ENCODE data around the gene UAP1L1.

UAP1L1 gene

GRCh38 chr9:137077758-137078693 lies 709 bp downstream of the UAP1L1 start:
- peak; percentile 23 for DNase-seq

GRCh38 chr9:137078701-137079400 lies 1.5 kb downstream of the UAP1L1 start:
- DNase-seq = no peak

GRCh38 chr9:137079401-137079787 lies 2.1 kb downstream of the UAP1L1 start:
- DNase-seq = no peak

- no peak for DNase-seq
Observed at GRCh38 chr9:137080260-137081122, 3.2 kb downstream of the UAP1L1 start.

DNA sequence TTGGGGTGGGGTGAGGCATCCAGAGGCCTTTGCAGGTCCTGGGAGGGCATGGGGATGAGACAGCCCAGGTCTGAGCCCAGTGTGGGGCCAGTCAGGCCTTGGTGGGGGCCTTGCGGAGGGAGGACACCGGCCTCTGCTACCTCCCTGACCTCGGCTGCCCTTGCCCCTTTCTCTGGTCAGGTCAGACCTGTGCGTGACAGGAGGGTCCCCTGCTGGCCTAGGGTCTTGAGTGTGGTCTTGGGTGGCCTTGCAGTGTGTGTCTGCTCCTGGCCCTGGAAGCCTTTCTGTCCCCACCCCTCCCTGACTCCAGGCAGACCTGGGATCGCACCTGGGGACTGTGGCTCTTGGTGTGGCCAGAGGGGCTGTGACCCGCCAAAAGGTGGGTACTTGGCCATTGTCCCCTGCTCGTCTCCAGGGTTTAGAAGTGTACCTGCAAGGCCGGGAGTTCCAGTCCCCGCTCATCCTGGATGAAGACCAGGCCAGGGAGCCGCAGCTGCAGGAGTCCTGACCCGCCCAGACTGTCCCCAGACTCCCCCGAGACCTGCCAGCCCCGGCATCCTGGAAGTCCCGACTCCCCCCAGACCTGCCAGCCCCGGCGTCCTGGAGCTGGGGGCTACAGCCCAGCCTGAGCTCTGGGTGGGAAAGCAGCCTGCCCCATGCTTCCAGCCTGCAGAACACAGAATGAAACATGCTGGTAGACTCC lies 5.1 kb downstream of the UAP1L1 start:
- DNase-seq = no peak

- no peak for DNase-seq
Observed at GRCh38 chr9:137082925-137083290, 5.6 kb downstream of the UAP1L1 start.

DNA sequence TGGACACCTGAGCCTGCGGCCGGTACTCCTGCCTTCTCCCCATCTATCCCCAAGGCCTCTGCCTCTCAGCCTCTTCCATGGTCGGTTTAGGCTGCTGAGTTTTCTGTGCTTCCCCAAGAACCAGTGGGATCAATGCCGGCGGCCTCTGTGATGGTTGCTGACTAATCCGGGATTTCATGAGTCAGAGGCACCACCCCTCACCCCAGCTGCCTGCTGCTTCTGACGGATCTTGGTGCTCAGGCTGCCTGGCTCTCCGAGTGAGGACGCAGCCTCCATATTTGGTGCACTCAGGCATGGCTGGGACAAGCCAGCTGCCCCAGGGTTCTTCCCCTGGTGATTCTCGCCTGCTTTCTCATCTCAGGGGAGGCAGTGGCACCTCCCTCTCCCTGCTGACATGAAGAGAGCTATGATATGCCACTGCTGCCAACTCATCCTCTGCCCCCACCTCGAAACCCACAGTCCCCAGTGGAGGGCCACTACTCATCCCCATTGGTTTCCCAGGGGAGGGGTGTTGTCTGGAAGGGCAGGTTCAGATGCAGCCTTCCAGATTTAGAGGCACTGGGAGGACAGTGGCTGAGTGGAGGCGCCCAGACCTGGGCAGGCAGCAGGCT lies 6.2 kb downstream of the UAP1L1 start:
- no peak for DNase-seq

- DNase-seq = no peak
Observed at GRCh38 chr9:137084526-137084925, 7.2 kb downstream of the UAP1L1 start.

- DNase-seq = peak; percentile 18
Observed at GRCh38 chr9:137085920-137086530, 8.7 kb downstream of the UAP1L1 start.

- peak; percentile 99 for DNase-seq
Observed at GRCh38 chr9:137086531-137087408, 9.5 kb downstream of the UAP1L1 start, which contains the start of gene MAN1B1. Gene MAN1B1 (plus strand): TSS chr9:137086985. CDS start chr9:137087000, 15 bp downstream.

- DNase-seq = no peak
Observed at GRCh38 chr9:137087409-137087925, 10.2 kb downstream of the UAP1L1 start.

DNA sequence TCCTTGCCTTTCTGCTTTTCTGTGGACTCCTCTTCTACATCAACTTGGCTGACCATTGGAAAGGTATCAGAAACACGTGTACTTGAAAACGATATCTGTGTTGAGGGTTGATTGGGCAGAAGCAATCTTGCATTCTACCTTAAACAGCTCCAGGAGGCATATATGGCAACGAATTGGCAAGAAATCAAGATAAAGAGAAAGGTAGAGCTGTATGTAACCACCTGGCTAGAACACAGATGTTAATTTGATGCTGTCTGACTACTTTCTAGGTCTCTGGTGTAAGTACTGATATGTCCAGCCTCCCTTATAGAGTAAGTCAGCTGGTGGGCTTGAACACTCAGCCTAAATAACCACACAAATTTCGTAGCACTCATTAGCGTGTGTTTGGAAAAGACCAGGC lies 10.8 kb downstream of the UAP1L1 start:
- no peak for DNase-seq

- no peak for DNase-seq
Observed at GRCh38 chr9:137089232-137089947, 12.1 kb downstream of the UAP1L1 start.

- DNase-seq = peak; percentile 80
Observed at GRCh38 chr9:137095664-137096517, 18.6 kb downstream of the UAP1L1 start.

DNA sequence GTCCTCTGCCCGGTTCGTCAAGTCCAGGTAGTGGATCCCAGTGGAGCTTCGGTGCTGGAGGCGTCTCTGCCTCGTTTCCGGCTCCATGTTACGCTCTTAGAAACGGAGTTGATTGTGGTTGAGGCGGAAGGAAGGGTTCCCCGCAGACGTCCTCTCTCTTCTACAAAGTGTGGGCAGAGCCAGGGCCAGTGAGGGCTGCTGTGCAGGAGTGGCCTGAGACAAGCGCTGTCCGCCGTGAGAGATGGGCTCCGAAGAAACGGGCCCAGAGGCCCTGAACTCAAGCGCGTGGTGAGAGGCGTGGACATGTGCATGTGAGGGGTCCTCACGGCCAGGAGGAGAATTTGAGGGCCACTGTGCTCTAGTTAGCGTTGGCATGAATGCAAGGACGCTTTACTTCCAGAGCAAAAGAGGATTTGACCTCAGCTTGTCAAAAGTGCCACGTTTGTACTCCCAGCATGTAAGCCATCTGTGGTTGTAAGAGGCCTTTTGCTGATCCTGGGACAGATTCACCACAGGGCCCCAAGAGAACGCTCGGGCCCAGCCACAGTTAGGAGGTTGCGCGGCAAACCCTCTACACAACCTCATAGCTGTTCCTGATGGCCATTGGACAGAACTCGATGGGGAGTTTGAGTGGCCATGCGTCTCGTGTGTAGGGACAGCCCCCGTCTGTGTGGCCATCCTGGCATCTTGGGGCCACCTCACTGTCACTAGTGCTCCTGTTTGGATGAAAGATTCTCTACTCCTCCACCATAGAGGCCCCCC lies 19.6 kb downstream of the UAP1L1 start:
- DNase-seq = no peak

DNA sequence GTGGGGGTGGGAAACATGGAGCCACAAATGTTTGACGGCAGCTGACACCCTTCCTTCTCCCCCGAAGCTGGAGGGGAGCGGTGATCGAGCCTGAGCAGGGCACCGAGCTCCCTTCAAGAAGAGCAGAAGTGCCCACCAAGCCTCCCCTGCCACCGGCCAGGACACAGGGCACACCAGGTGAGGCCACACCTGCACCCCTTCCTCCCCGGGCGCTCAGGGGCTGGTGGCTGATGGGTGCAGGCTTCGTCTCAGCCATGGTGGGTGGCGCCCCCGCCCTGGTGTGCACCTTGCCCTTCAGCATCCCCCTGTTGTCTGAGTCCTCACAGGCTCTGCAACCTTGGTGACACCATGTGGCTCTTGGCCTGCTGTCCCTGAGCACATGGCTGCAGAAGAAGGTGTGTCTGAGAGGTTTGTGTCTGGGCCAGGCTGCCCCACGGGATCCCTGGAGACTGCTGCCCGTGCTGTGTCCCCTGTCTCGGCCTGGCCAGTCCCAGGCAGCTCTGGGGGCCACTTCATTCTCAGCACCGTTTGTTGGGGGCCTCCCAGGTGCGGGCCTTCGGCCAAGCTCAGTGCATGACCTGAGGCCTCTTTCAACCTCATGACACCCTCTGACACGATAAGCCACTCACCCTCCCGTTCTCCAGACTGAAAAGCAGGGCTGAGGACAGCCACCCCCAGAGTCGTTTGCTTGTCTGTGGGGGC lies 20.6 kb downstream of the UAP1L1 start:
- no peak for DNase-seq

DNA sequence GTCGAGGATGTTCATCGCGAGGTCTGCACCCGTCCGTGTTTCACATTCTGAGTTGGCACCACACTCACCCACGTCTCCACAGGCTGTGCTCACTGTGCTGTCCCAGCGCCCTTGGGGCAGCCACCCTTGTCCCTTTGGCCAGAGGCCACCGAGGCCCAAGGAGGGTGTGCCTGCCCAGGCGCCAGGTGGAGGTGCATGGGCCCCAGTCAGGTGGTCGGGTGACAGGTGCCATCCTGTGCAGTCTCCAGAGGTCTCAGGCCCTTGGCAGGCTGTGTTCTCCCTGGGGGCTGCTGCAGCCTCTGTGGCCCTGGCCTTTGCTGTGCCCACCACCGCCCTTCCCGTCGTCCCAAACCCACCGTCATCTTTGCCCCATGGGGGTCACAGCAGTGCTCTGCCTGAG lies 21.9 kb downstream of the UAP1L1 start:
- DNase-seq = no peak
